BJ (cell line): ENCODE data around the gene GYPA. TPM values are rescaled to one million over a fixed set of nuclear protein-coding genes. Genes with fewer than 3 reads are reported as not detected.
"Not testable (repeated sequence)": the region's sequence is repeated elsewhere in the genome, so short reads cannot be mapped to it uniquely, and the experiment has no call there.

Experiments used
- CTCF ChIA-PET: fragments of 350-600 bp; formaldehyde crosslinking; extraction: SDS; loops from one replicate; lab custom pipeline; 2021; ENCODE audit warnings: antibody characterized with exemption, inconsistent platforms; lab: Yijun Ruan, JAX
- POLR2A ChIA-PET: fragments of 300-600 bp; sonication (Branson Sonifier 250); formaldehyde crosslinking; extraction: SDS; loops from one replicate; lab custom pipeline; 2021; ENCODE audit warnings: antibody characterized with exemption; lab: Charles Lee
- DNase-seq: peaks from one replicate; pipeline ENCODE4 v3.0.0-alpha.2; 2011; ENCODE audit warnings: low read depth
- H3K27me3 ChIP-seq: 2 replicates; pipeline ENCODE4 v1.6.0; 2011; ENCODE audit warnings: low read length; ENCODE audit not compliant: control insufficient read depth, insufficient read depth
- H3K36me3 ChIP-seq: 2 replicates; pipeline ENCODE4 v1.5.1; 2011; ENCODE audit warnings: low read length; ENCODE audit not compliant: control insufficient read depth, insufficient read depth
- H3K4me3 ChIP-seq: 2 replicates; pipeline ENCODE4 v1.5.1; 2011; ENCODE audit warnings: low read depth, mild to moderate bottlenecking, control low read depth, low read length
- CTCF ChIP-seq: IDR thresholded peaks from 2 replicates; pipeline ENCODE4 v1.5.1; 2011; ENCODE audit warnings: low read depth, mild to moderate bottlenecking, control low read depth, inconsistent platforms, low read length, moderate library complexity; ENCODE audit not compliant: insufficient read depth
- polyA plus RNA-seq: library from polyadenylated mRNA; depleted of rRNA; stranded (reverse); fragments of >200 nt; gene quantifications from 2 replicates; pipeline ENCODE4 v1.2.3, GENCODE V29; 2011

The GYPA gene
- polyA plus RNA-seq, 1 experiment = not detected

- Histone ChIP-seq H3K27me3 (no peaks in the 10 kb centered on the region; the same call in 1 of the 2 replicates), H3K36me3 (no peaks in the 10 kb centered on the region), H3K4me3 (no peak overlapping the region)
- DNase-seq = no peak
- no peak for TF ChIP-seq CTCF
- ChIA-PET POLR2A (no interaction called here), CTCF (interaction anchor here (1.4 kb wide), 1 partner anchor 12 kb away, joined by 3 read pairs; no protein-coding TSS in a partner anchor)
These were observed 27.0 kb downstream of the GYPA start for GRCh38 chr4:144113546-144113945.

DNA sequence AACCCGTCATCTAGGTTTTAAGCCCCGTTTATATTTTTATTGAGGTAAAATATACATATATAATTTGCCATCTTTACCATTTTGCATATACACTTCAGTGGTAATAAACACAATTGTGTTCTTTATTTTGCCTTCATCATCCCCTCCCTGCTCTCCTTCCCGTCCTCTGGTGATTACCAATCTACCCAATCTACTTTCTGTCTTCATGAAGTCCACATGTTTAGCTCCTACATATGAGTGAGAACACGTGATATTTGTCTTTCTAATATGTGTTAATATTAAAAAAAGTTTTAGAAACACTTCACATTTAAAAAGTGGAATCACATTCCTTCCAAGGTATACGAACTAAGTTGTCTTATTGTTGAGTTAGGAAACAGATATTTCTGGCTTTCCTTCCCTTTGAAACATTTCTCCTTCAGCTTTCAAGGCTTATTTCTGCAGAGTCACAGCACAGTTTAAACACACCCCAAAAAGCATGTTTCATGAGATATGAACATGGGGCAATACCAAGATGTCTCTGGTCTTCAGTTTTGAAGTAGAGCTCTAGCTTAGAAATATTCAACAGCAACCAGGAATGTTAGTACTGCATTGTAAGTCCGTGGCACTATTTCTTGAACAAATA lies 35.9 kb downstream of the GYPA start:
- CTCF ChIA-PET = no interaction called here
- no peak for TF ChIP-seq CTCF
- DNase-seq = no peak
- Histone ChIP-seq H3K4me3 (no peak overlapping the region), H3K27me3 (no peaks in the 10 kb centered on the region), H3K36me3 (no peaks in the 10 kb centered on the region)
- POLR2A ChIA-PET = no interaction called here

GRCh38 chr4:144097776-144098175 lies 42.7 kb downstream of the GYPA start:
- H3K27me3 ChIP-seq, POLR2A ChIA-PET, H3K36me3 ChIP-seq, H3K4me3 ChIP-seq, DNase-seq: not testable (repeated sequence)
- CTCF ChIA-PET = interaction anchor here (1.2 kb wide), 1 partner anchor 9 kb away, joined by 3 read pairs; no protein-coding TSS in a partner anchor

- POLR2A ChIA-PET, CTCF ChIA-PET, DNase-seq, H3K4me3 ChIP-seq, H3K27me3 ChIP-seq, H3K36me3 ChIP-seq: not testable (repeated sequence)
These were observed 46.5 kb downstream of the GYPA start for GRCh38 chr4:144093995-144094394.

DNA sequence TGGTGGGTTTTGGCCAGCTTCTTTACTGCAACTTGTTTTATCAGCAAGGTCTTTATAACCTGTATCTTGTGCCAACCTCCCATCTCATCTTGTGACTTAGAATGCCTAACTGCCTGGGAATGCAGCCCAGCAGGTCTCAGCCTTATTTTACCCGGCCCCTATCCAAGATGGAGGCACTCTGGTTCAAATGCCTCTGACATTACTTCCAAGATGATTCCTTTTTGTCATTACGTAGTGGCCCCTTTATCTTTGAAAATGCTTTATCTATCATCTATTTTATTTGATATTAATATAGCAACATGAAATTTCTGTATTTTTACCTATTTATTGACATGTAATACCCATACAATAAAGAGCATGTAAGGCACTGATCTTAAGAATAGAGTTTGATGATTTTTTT lies 49.3 kb downstream of the GYPA start:
- H3K27me3 ChIP-seq, CTCF ChIA-PET, H3K4me3 ChIP-seq, DNase-seq, H3K36me3 ChIP-seq, POLR2A ChIA-PET: not testable (repeated sequence)

DNA sequence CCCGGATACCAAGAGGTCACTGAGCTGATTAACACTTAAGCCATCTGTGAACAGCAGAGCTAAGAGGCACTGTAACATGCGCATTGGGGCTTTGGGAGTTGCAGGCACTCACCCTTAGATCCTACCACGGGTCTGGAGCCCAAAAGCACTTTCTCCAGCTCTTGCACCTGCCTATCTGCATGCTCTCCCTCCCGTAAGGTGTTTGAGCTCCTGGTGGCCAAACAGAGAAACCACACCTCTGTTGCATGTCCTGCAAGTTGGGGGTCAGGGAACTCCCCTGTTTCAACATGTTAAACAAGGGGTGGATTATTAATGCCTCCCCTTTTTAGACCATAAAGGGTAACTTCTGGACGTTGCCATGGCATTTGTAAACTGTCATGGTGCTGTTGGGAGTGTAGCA lies 49.8 kb downstream of the GYPA start:
- no peak for DNase-seq
- POLR2A ChIA-PET = no interaction called here

GRCh38 chr4:144082053-144082452 lies 58.5 kb downstream of the GYPA start:
- CTCF ChIA-PET, DNase-seq, H3K27me3 ChIP-seq, H3K36me3 ChIP-seq, H3K4me3 ChIP-seq, POLR2A ChIA-PET: not testable (repeated sequence)

More for the DNA sequence above, 49.8 kb downstream of the GYPA start:
- Histone ChIP-seq H3K4me3 (no peak overlapping the region), H3K36me3 (no peaks in the 10 kb centered on the region), H3K27me3 (no peaks in the 10 kb centered on the region)
- CTCF ChIA-PET = no interaction called here
- no peak for TF ChIP-seq CTCF

- POLR2A ChIA-PET, H3K4me3 ChIP-seq, DNase-seq, H3K27me3 ChIP-seq, CTCF ChIA-PET, H3K36me3 ChIP-seq: not testable (repeated sequence)
These were observed 60.4 kb downstream of the GYPA start for GRCh38 chr4:144080135-144080534.

DNA sequence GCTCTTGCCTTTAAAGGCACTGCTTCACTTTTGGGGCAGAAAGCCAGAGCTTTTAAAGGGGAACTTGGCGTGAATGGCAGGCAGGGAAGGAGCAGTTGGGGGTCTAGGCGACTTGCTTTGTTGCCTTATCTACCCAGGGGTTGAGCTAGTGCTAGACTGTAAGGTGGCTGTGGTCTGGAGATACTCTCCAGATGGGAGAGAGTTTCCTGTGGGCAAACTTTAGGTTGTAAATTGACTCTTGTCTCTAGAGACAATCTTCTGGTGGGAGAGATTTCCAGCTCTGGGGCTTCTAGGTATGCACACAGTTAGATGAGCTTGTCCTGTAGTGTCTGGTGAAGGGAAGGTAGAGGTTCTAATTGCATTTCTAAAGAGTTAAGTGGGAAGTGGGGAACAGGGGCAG lies 61.8 kb downstream of the GYPA start:
- DNase-seq, POLR2A ChIA-PET, H3K36me3 ChIP-seq, CTCF ChIA-PET, H3K27me3 ChIP-seq, H3K4me3 ChIP-seq: not testable (repeated sequence)

- DNase-seq, H3K27me3 ChIP-seq, CTCF ChIA-PET, H3K36me3 ChIP-seq, H3K4me3 ChIP-seq, POLR2A ChIA-PET: not testable (repeated sequence)
These were observed 79.0 kb downstream of the GYPA start for GRCh38 chr4:144061556-144061955.
